Measurements from ENCODE around the gene GRID1. TPM values are rescaled to one million over a fixed set of nuclear protein-coding genes. Genes with fewer than 3 reads are reported as not detected.

GRID1 gene
- total RNA-seq, 1 donor from 2014 or later = not detected

GRCh38 chr10:86172301-86172700, 194.3 kb downstream of the GRID1 start:
- no peak for DNase-seq
- H3K27me3 Mint-ChIP-seq = no peaks in the 10 kb centered on the region
- POLR2A ChIA-PET = no interaction called here
- intact Hi-C loops (cut with micrococcal nuclease) = no loop called here
- H3K4me1 Mint-ChIP-seq = peaks cover 15% of the 10 kb centered on the region
- CTCF ChIA-PET = no interaction called here
- ATAC-seq (ENCODE audit: low read depth) = no peak
- no peak overlapping the region for H3K4me3 Mint-ChIP-seq
- no peaks in the 10 kb centered on the region for H3K9me3 Mint-ChIP-seq
- no peaks in the 10 kb centered on the region for H3K36me3 Mint-ChIP-seq (ENCODE audit: low read depth)
- no peak overlapping the region for H3K27ac Mint-ChIP-seq
- no peak for TF ChIP-seq CTCF (IDR thresholded peaks at IDR 0.05)

GRCh38 chr10:86170255-86171108, 196.1 kb downstream of the GRID1 start:
- ChIA-PET POLR2A (no interaction called here), CTCF (no interaction called here)
- Mint-ChIP-seq H3K4me1 (peaks cover 15% of the 10 kb centered on the region), H3K4me3 (no peak overlapping the region), H3K27me3 (no peaks in the 10 kb centered on the region), H3K36me3 (ENCODE audit: low read depth) (no peaks in the 10 kb centered on the region), H3K9me3 (no peaks in the 10 kb centered on the region), H3K27ac (no peak overlapping the region)
- ATAC-seq (ENCODE audit: low read depth) (no peak), DNase-seq (no peak)
- TF ChIP-seq CTCF (IDR thresholded peaks at IDR 0.05) = no peak
- intact Hi-C loops (cut with micrococcal nuclease) = no loop called here

GRCh38 chr10:86169506-86170254, 196.9 kb downstream of the GRID1 start:
- no peaks in the 10 kb centered on the region for H3K9me3 Mint-ChIP-seq
- intact Hi-C loops (cut with micrococcal nuclease) = no loop called here
- no peaks in the 10 kb centered on the region for H3K36me3 Mint-ChIP-seq (ENCODE audit: low read depth)
- no peak for DNase-seq
- H3K27me3 Mint-ChIP-seq = no peaks in the 10 kb centered on the region
- POLR2A ChIA-PET = no interaction called here
- ATAC-seq (ENCODE audit: low read depth) = no peak
- CTCF ChIA-PET = no interaction called here
- peaks cover 15% of the 10 kb centered on the region for H3K4me1 Mint-ChIP-seq
- TF ChIP-seq CTCF (IDR thresholded peaks at IDR 0.05) = no peak
- no peak overlapping the region for H3K27ac Mint-ChIP-seq
- no peak overlapping the region for H3K4me3 Mint-ChIP-seq

- intact Hi-C loops (cut with micrococcal nuclease) = no loop called here
- H3K27ac Mint-ChIP-seq = no peak overlapping the region
- DNase-seq = no peak
- no peaks in the 10 kb centered on the region for H3K36me3 Mint-ChIP-seq (ENCODE audit: low read depth)
- no peak for TF ChIP-seq CTCF (IDR thresholded peaks at IDR 0.05)
- no peaks in the 10 kb centered on the region for H3K27me3 Mint-ChIP-seq
- H3K4me1 Mint-ChIP-seq = peaks cover 15% of the 10 kb centered on the region
- no peaks in the 10 kb centered on the region for H3K9me3 Mint-ChIP-seq
- ChIA-PET POLR2A (no interaction called here), CTCF (no interaction called here)
- no peak for ATAC-seq (ENCODE audit: low read depth)
- no peak overlapping the region for H3K4me3 Mint-ChIP-seq
These were observed 197.5 kb downstream of the GRID1 start for GRCh38 chr10:86169066-86169465.

- ChIA-PET CTCF (no interaction called here), POLR2A (no interaction called here)
- ATAC-seq (ENCODE audit: low read depth) (no peak), DNase-seq (no peak)
- no peak for TF ChIP-seq CTCF (IDR thresholded peaks at IDR 0.05)
- Mint-ChIP-seq H3K9me3 (no peaks in the 10 kb centered on the region), H3K4me1 (peaks cover 15% of the 10 kb centered on the region), H3K27me3 (no peaks in the 10 kb centered on the region), H3K36me3 (ENCODE audit: low read depth) (no peaks in the 10 kb centered on the region), H3K27ac (no peak overlapping the region), H3K4me3 (no peak overlapping the region)
- intact Hi-C loops (cut with micrococcal nuclease) = no loop called here
These were observed 198.3 kb downstream of the GRID1 start for GRCh38 chr10:86168256-86168655.

Measured in activated B cell treated with CpG ODN at 0.5 μM for 24 hours (primary cell).